Cardiac fibroblast (primary cell): ENCODE data around the gene DCTPP1.
A peak's percentile ranks its signal among the peaks of the same experiment; 100 is the strongest.
"Not testable (repeated sequence)": the region's sequence is repeated elsewhere in the genome, so short reads cannot be mapped to it uniquely, and the experiment has no call there.

Experiments used
- DNase-seq, 2 donors: peaks; one replicate each; pipeline versions ENCODE4 v3.0.0 to v3.0.0-alpha.2; 2010; ENCODE audit warnings: low read depth in 2 of 2
- H3K4me3 ChIP-seq, 2 donors: replicated peaks in 1 of 2; 1 replicate in 1 of 2; 2 replicates in 1 of 2; pipeline ENCODE4 v1.5.1; 2011; ENCODE audit warnings: low read depth in 2 of 2, low read length in 2 of 2, mild to moderate bottlenecking in 2 of 2, moderate library complexity in 1 of 2
- TF ChIP-seq, protein P1 (sequence below): IDR thresholded peaks from one replicate; pipeline ENCODE4 v1.5.1; 2011; ENCODE audit warnings: low read depth, mild to moderate bottlenecking, low read length, inconsistent platforms

The DCTPP1 gene

DNA sequence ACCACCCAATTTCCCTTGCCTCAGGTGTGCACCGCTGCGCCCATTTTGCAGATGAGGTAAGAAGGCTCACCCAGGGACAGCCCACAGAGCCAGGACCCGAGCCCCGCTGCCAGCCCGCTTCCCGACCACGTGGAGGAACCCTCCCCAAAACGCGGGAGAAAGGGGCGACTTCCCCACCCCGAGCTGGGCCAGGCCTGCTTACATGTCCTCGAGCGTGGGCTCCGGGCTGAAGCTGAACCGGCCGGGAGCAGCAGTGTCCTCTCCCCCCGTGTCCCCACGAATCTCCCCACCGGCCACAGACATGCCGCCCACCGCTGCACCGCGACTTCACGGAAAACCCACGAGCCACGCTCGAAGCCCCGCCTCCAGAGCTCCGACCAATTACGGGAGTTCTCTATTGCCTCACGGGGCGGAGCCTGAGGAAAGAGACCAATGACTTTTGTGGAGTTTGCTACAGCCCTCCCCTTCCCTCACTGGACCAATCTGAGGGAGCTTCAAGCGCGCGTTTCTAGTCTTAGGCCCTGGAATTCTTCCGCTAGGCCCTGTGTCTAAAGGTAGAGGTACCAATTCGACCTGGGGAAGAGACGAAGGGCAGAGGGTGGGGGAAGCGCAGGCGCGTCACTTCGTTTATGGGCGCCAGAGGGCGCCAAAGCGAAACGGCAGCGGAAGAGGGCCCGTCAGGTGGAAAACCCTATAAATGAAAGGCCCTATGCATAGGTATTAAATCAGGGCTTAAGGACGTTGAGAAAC is at the start of gene DCTPP1:
TSS of gene DCTPP1 (minus strand) at position 353 of the 750 bp plus-strand sequence. CDS start at position 303, 50 bp downstream.
- TF ChIP-seq, protein P1, sequence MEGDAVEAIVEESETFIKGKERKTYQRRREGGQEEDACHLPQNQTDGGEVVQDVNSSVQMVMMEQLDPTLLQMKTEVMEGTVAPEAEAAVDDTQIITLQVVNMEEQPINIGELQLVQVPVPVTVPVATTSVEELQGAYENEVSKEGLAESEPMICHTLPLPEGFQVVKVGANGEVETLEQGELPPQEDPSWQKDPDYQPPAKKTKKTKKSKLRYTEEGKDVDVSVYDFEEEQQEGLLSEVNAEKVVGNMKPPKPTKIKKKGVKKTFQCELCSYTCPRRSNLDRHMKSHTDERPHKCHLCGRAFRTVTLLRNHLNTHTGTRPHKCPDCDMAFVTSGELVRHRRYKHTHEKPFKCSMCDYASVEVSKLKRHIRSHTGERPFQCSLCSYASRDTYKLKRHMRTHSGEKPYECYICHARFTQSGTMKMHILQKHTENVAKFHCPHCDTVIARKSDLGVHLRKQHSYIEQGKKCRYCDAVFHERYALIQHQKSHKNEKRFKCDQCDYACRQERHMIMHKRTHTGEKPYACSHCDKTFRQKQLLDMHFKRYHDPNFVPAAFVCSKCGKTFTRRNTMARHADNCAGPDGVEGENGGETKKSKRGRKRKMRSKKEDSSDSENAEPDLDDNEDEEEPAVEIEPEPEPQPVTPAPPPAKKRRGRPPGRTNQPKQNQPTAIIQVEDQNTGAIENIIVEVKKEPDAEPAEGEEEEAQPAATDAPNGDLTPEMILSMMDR: peak; percentile 70
- peak; percentile 98 to 99 for DNase-seq
- peak within 1 kb of the TSS; percentile 85 to 94 for H3K4me3 ChIP-seq

DNA sequence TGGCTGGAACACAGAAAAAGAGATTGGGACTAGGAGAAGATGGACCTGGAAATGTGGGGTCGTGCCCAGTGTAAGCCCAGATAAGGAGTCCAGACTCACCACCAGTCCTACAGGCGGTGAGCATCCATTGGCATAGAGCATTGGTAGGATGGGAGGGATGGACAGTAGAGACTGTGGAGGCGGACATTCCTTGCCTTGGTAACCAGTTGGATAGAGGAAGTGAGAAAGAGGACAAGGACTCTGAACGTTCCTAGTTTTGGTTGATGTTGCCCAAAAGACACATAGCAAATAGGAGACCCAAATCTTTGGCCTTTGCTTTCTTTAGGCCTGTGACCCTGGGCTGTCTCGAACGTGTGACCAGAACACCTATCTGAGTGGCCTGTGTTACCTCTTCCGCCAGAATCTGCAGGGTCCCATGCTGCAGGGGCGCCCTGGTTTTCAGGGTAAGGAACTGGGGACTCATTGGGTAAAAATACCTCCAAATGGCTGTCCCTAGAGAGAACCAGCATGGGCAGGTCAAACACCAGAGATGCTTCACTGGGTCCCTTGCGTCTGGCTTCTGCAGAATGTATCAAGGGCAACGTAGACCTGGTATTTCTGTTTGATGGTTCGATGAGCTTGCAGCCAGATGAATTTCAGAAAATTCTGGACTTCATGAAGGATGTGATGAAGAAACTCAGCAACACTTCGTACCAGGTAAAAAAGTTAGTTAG is 49.1 kb upstream of the DCTPP1 start:
- no peak for DNase-seq
- TF ChIP-seq, protein P1: no peak

DNA sequence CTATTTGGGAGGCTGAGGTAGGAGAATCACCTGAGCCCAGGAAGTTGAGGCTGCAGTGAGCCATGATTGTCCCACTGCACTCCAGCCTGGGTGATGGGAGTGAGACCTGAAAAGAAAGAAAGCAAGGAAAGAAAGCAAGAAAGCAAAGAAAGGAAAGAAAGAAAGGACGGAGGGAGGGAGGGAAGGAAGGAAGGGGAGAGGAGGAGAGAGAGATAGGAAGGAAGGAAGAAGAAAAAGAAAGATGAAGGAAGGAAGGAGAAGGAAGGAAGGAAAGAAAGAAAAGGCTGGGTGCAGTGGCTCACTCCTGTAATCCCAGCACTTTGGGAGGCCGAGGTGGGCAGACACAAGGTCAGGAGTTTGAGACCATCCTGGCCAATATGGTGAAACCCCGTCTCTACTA is 47.9 kb upstream of the DCTPP1 start:
- not testable (repeated sequence) for H3K4me3 ChIP-seq, DNase-seq

More for the DNA sequence above, 49.1 kb upstream of the DCTPP1 start:
- H3K4me3 ChIP-seq: no peak overlapping the region

DNA sequence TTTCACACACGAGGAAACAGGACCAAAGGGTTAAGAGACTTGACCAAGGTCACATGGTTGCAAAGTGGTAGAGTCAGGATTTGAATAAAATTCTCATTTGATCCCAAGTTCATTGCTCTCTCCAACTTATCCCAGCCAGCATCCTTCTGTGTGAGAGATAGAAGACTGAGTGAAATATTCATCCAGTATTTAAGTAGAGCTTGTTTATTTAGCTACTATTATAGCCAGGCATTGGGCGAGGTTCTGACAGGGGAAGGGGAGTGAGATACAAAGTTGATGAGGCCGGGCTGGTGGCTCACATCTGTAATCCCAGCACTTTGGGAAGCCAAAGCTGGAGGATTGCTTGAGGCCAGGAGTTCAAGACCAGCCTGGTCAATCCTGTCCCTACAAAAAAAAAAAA is 47.2 kb upstream of the DCTPP1 start:
- TF ChIP-seq, protein P1: no peak
- DNase-seq: no peak
- no peak overlapping the region for H3K4me3 ChIP-seq

DNA sequence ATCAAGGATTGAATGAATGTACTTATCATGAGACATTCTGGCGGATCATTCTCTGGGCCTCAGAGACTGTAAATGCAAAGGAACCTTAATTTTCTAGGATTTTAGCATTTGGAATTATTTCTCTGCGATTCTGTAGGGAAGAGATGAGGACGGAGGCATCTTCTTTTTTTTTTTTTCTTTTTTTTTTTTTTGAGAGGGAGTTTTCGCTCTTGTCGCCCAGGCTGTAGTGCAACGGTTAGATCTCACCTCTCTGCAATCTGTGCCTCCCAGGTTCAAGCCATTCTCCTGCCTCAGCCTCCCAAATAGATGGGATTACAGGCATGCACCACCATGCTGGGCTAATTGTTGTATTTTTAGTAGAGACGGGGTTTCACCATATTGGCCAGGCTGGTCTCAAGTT is 44.9 kb upstream of the DCTPP1 start:
- no peak for DNase-seq
- TF ChIP-seq, protein P1: no peak
- no peak overlapping the region for H3K4me3 ChIP-seq

DNA sequence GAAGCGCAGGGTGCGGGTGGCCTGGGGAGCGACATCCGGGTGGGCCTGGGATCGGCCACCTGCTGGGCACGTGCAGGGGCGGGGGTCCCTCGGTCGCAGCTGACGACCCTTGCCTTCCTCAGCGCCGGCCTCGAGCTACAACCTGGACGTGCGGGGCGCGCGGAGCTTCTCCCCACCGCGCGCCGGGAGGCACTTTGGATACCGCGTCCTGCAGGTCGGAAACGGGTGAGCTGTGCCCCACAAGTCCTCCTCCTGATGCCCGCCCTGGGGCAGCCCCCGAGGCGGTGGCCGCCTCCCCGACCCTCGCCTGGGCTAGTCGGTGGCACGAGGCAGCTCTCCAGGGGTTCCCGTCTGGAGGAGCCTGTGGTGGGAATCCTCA is 44.2 kb upstream of the DCTPP1 start:
- H3K4me3 ChIP-seq: no peak overlapping the region
- no peak for DNase-seq
- TF ChIP-seq, protein P1: no peak
